GM20000 (cell line): ENCODE results near the gene BMP8B.
"Not testable (repeated sequence)": the region's sequence is repeated elsewhere in the genome, so short reads cannot be mapped to it uniquely, and the experiment has no call there.

Experiments used
- DNase-seq: peaks from one replicate; pipeline ENCODE4 v3.0.0; 2012; ENCODE audit warnings: low spot score
- CTCF ChIP-seq: IDR thresholded peaks from 2 replicates; pipeline ENCODE4 v1.5.1; 2012; ENCODE audit warnings: mild to moderate bottlenecking, control low read depth; ENCODE audit errors: extremely low read depth, missing control alignments

The BMP8B gene

GRCh38 chr1:39789571-39790110 is 976 bp upstream of the BMP8B start:
- TF ChIP-seq CTCF, result no peak
- no peak for DNase-seq

GRCh38 chr1:39788426-39788757 is 273 bp downstream of the BMP8B start:
- no peak for TF ChIP-seq CTCF
- DNase-seq, result no peak

- DNase-seq, result not testable (repeated sequence)
These were observed 701 bp downstream of the BMP8B start for GRCh38 chr1:39787964-39788363.

GRCh38 chr1:39787468-39787867 is 1.2 kb downstream of the BMP8B start:
- TF ChIP-seq CTCF, result no peak
- DNase-seq, result no peak

- DNase-seq, result not testable (repeated sequence)
These were observed 1.6 kb downstream of the BMP8B start for GRCh38 chr1:39787108-39787375.

GRCh38 chr1:39786303-39787107 is 2.2 kb downstream of the BMP8B start:
- DNase-seq, result not testable (repeated sequence)

- not testable (repeated sequence) for DNase-seq
These were observed 6.0 kb downstream of the BMP8B start for GRCh38 chr1:39782685-39783084.

- no peak for DNase-seq
These were observed 6.6 kb downstream of the BMP8B start for GRCh38 chr1:39782103-39782502.

GRCh38 chr1:39781349-39781715 is 7.3 kb downstream of the BMP8B start:
- DNase-seq, result no peak
- TF ChIP-seq CTCF, result no peak

More at GRCh38 chr1:39782103-39782502, 6.6 kb downstream of the BMP8B start:
- no peak for TF ChIP-seq CTCF

- DNase-seq, result no peak
- TF ChIP-seq CTCF, result no peak
These were observed 8.8 kb downstream of the BMP8B start for GRCh38 chr1:39779821-39780220.
